Activated CD8-positive, alpha-beta memory T cell treated with anti-CD3 and anti-CD28 coated beads, Interleukin-2, amount 50 U/mL, for 4 hours (primary cell): ENCODE data around the gene SMAD7.

Experiments
- DNase-seq: peaks from one replicate; pipeline ENCODE4 v3.0.0-alpha.2; 2020

Gene SMAD7

GRCh38 chr18:48950536-48951447, at the start of gene SMAD7:
SMAD7 (minus strand) TSS chr18:48950965; CDS start chr18:48950424, 541 bp downstream.
- DNase-seq = no peak

- no peak for DNase-seq
These were observed 48.8 kb upstream of the SMAD7 start for GRCh38 chr18:48999569-48999968.

GRCh38 chr18:48997985-48998831, 47.4 kb upstream of the SMAD7 start:
- no peak for DNase-seq

GRCh38 chr18:48997681-48997984, 46.9 kb upstream of the SMAD7 start:
- DNase-seq = no peak

- DNase-seq = no peak
These were observed 46.2 kb upstream of the SMAD7 start for GRCh38 chr18:48996901-48997463.

- DNase-seq = no peak
These were observed 45.3 kb upstream of the SMAD7 start for GRCh38 chr18:48996041-48996440.

GRCh38 chr18:48994926-48995835, 44.4 kb upstream of the SMAD7 start:
- no peak for DNase-seq

- DNase-seq = no peak
These were observed 43.4 kb upstream of the SMAD7 start for GRCh38 chr18:48994044-48994651.

GRCh38 chr18:48993586-48993985, 42.8 kb upstream of the SMAD7 start:
- no peak for DNase-seq

- DNase-seq = no peak
These were observed 42.2 kb upstream of the SMAD7 start for GRCh38 chr18:48992791-48993555.

- DNase-seq = no peak
These were observed 41.4 kb upstream of the SMAD7 start for GRCh38 chr18:48992133-48992532.

GRCh38 chr18:48991676-48992075, 40.9 kb upstream of the SMAD7 start:
- DNase-seq = no peak

GRCh38 chr18:48991319-48991660, 40.5 kb upstream of the SMAD7 start:
- no peak for DNase-seq

GRCh38 chr18:48990481-48991318, 39.9 kb upstream of the SMAD7 start:
- DNase-seq = no peak

GRCh38 chr18:48989304-48990303, 38.8 kb upstream of the SMAD7 start:
- no peak for DNase-seq

- DNase-seq = no peak
These were observed 37.9 kb upstream of the SMAD7 start for GRCh38 chr18:48988508-48989303.

GRCh38 chr18:48987821-48988220, 37.1 kb upstream of the SMAD7 start:
- DNase-seq = no peak
